Bronchial epithelial cell (primary cell): Measurements from ENCODE around the gene AFG3L2. TPM values are rescaled to one million over a fixed set of nuclear protein-coding genes. Genes with fewer than 3 reads are reported as not detected.
A peak's percentile ranks its signal among the peaks of the same experiment; 100 is the strongest.

Experiments
- DNase-seq: peaks from one replicate; pipeline ENCODE4 v3.0.0-alpha.2; 2010; ENCODE audit warnings: low read depth
- FAIRE-seq: peaks from 2 replicates; lab custom pipeline; 2011; peaks lifted over from hg19 to GRCh38; lab: Jason Lieb, UNC
- H3K27me3 ChIP-seq: 2 replicates; pipeline ENCODE4 v1.5.1; 2011; ENCODE audit warnings: low read length; ENCODE audit not compliant: control insufficient read depth, insufficient read depth
- H3K36me3 ChIP-seq: 2 replicates; pipeline ENCODE4 v1.5.1; 2011; ENCODE audit warnings: low read length; ENCODE audit not compliant: control insufficient read depth, insufficient read depth
- H3K4me3 ChIP-seq: 2 replicates; pipeline ENCODE4 v1.5.1; 2011; ENCODE audit warnings: mild to moderate bottlenecking, low read depth, low read length, control low read depth
- CTCF ChIP-seq: IDR thresholded peaks from 2 replicates; pipeline ENCODE4 v1.5.1; 2011; ENCODE audit warnings: mild to moderate bottlenecking, moderate library complexity, low read length, control low read depth, inconsistent platforms; ENCODE audit not compliant: insufficient read depth, severe bottlenecking
- total RNA-seq: library from RNA; depleted of rRNA; stranded (reverse); fragments of >200 nt; gene quantifications from 2 replicates; pipeline ENCODE4 v1.2.1, GENCODE V29; 2014

AFG3L2 gene
- total RNA-seq, 1 donor from 2014 or later, result 67.1 TPM

GRCh38 chr18:12307701-12308385 lies 69.2 kb downstream of the AFG3L2 start, which contains the start of gene TUBB6:
TSS of gene TUBB6 (plus strand) at chr18:12308241. CDS start at chr18:12308293, 52 bp downstream.
- peak; percentile 44 for DNase-seq

GRCh38 chr18:12306752-12307700 lies 70.0 kb downstream of the AFG3L2 start:
- peak; percentile 15 for TF ChIP-seq CTCF
- FAIRE-seq (no peak), DNase-seq (peak; percentile 35)
- Histone ChIP-seq H3K4me3 (peak overlapping the region; percentile 84), H3K27me3 (no peaks in the 10 kb centered on the region), H3K36me3 (peaks cover 8% of the 10 kb centered on the region)

More at GRCh38 chr18:12307701-12308385, 69.2 kb downstream of the AFG3L2 start, which contains the start of gene TUBB6:
- H3K27me3 ChIP-seq, result no peaks in the 10 kb centered on the region
- H3K36me3 ChIP-seq, result peaks cover 11% of the 10 kb centered on the region
- no peak for FAIRE-seq
- peak within 1 kb of the TSS; percentile 84 for H3K4me3 ChIP-seq
- TF ChIP-seq CTCF, result no peak

GRCh38 chr18:12305930-12306629 lies 70.9 kb downstream of the AFG3L2 start:
- DNase-seq (no peak), FAIRE-seq (no peak)
- peaks cover 7% of the 10 kb centered on the region for H3K36me3 ChIP-seq

GRCh38 chr18:12305211-12305610 lies 71.8 kb downstream of the AFG3L2 start:
- TF ChIP-seq CTCF, result no peak
- Histone ChIP-seq H3K36me3 (peaks cover 3% of the 10 kb centered on the region), H3K27me3 (no peaks in the 10 kb centered on the region), H3K4me3 (no peak overlapping the region)
- FAIRE-seq, result no peak
- DNase-seq, result no peak

More at GRCh38 chr18:12305930-12306629, 70.9 kb downstream of the AFG3L2 start:
- no peaks in the 10 kb centered on the region for H3K27me3 ChIP-seq
- TF ChIP-seq CTCF, result no peak
- no peak overlapping the region for H3K4me3 ChIP-seq

GRCh38 chr18:12304351-12305210 lies 72.4 kb downstream of the AFG3L2 start:
- Histone ChIP-seq H3K4me3 (no peak overlapping the region), H3K27me3 (no peaks in the 10 kb centered on the region), H3K36me3 (peaks cover 3% of the 10 kb centered on the region)
- FAIRE-seq (peak; percentile 70), DNase-seq (peak; percentile 90)
- TF ChIP-seq CTCF, result no peak
